Thoracic aorta (tissue), 2 donors: ENCODE results near the gene NR1I3. TPM values are rescaled to one million over a fixed set of nuclear protein-coding genes. Genes with fewer than 3 reads are reported as not detected.

Experiments used
- ATAC-seq: fragments of 150-250 bp; one replicate; pipeline ENCODE4 v1.8.0; 2017; ENCODE audit warnings: low read depth; ENCODE audit not compliant: insufficient number of reproducible peaks, low FRiP score
- DNase-seq: peaks from one replicate; pipeline ENCODE4 v3.0.0-alpha.2; 2020; ENCODE audit warnings: low spot score
- H3K27ac ChIP-seq, 2 donors: fragments of 200-600 bp; sonication (generic); 1 replicate in 1 of 2; 2 replicates in 1 of 2; pipeline ENCODE4 v1.5.1; 2016; ENCODE audit warnings: mild to moderate bottlenecking in 2 of 2, moderate library complexity in 2 of 2
- H3K27me3 ChIP-seq: fragments of 200-600 bp; sonication (generic); replicated peaks from 2 replicates; pipeline ENCODE4 v1.6.0; 2016; ENCODE audit warnings: mild to moderate bottlenecking; ENCODE audit not compliant: insufficient read depth
- H3K36me3 ChIP-seq: fragments of 200-600 bp; sonication (generic); one replicate; pipeline ENCODE4 v1.5.1; 2016
- H3K4me1 ChIP-seq, 2 donors: fragments of 200-600 bp; sonication (generic); 1 replicate in 1 of 2; 2 replicates in 1 of 2; pipeline versions ENCODE4 v1.5.1 to v1.6.0; 2016; ENCODE audit warnings: low read depth in 2 of 2, mild to moderate bottlenecking in 1 of 2; ENCODE audit not compliant: control insufficient read depth in 1 of 2
- H3K4me3 ChIP-seq: fragments of 200-600 bp; sonication (generic); 2 replicates; pipeline ENCODE4 v1.5.1; 2016; ENCODE audit warnings: mild to moderate bottlenecking
- H3K9me3 ChIP-seq: fragments of 200-600 bp; sonication (generic); 2 replicates; pipeline ENCODE4 v1.5.1; 2016
- total RNA-seq, 2 donors: library from RNA; depleted of rRNA; stranded (reverse); fragments of >200 nt; gene quantifications; one replicate each; pipeline versions ENCODE4 v1.1.0 to v1.2.3, GENCODE V29; 2016
- TF ChIP-seq, protein P1 (sequence below): fragments of 200-600 bp; sonication (generic); IDR thresholded peaks from one replicate; pipeline ENCODE4 v1.5.1; 2019; ENCODE audit warnings: antibody characterized with exemption

The NR1I3 gene
- total RNA-seq, 2 donors from 2014 or later: not detected

DNA sequence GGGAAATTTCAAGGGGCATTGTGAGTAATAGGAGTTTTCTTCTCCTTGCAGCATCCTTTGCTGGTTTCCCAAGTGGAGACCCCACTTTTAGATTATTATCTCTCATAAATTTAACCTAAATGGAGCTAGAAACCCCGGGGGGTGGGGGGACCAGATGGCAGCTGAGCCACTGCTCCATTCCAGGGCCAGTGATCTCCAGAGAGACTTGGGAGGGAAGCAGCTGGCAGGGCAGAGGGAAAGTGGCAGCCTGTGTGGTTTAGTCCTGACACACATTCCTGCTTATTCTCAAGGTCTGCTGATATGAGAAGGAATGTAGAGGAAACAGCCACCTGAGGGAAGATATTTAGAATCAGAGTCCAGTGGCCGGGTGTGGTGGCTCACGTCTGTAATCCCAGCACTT lies 36.9 kb upstream of the NR1I3 start:
- H3K27ac ChIP-seq: no peak overlapping the region
- no peak overlapping the region for H3K4me3 ChIP-seq
- DNase-seq (no peak), ATAC-seq (no peak)
- H3K36me3 ChIP-seq: no peaks in the 10 kb centered on the region
- no peaks in the 10 kb centered on the region for H3K27me3 ChIP-seq
- TF ChIP-seq, protein P1, sequence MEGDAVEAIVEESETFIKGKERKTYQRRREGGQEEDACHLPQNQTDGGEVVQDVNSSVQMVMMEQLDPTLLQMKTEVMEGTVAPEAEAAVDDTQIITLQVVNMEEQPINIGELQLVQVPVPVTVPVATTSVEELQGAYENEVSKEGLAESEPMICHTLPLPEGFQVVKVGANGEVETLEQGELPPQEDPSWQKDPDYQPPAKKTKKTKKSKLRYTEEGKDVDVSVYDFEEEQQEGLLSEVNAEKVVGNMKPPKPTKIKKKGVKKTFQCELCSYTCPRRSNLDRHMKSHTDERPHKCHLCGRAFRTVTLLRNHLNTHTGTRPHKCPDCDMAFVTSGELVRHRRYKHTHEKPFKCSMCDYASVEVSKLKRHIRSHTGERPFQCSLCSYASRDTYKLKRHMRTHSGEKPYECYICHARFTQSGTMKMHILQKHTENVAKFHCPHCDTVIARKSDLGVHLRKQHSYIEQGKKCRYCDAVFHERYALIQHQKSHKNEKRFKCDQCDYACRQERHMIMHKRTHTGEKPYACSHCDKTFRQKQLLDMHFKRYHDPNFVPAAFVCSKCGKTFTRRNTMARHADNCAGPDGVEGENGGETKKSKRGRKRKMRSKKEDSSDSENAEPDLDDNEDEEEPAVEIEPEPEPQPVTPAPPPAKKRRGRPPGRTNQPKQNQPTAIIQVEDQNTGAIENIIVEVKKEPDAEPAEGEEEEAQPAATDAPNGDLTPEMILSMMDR: no peak
- no peaks in the 10 kb centered on the region for H3K4me1 ChIP-seq
- no peaks in the 10 kb centered on the region for H3K9me3 ChIP-seq

DNA sequence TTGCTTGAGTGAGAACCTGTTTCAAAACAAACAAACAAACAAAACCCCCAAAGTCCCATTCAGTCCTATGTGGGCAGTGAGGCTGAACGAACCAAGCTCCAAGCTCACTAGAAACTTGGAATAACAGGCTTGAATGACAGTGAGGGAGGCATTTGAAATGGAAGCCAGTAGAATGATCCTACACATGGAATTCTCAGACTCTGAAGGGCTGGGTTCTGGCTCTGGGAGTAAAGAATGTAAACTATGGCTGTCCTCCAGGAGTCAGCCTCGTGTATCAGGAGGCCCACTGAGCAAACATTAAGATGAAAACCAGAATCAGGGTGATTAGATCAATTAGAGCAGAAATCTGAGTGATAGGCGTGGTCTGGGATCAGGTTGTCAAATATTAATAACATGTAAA lies 35.4 kb upstream of the NR1I3 start:
- TF ChIP-seq, protein P1: no peak
- Histone ChIP-seq H3K4me3 (no peak overlapping the region), H3K36me3 (no peaks in the 10 kb centered on the region), H3K27ac (no peak overlapping the region), H3K9me3 (no peaks in the 10 kb centered on the region), H3K4me1 (no peaks in the 10 kb centered on the region), H3K27me3 (no peaks in the 10 kb centered on the region)
- ATAC-seq (no peak), DNase-seq (no peak)

DNA sequence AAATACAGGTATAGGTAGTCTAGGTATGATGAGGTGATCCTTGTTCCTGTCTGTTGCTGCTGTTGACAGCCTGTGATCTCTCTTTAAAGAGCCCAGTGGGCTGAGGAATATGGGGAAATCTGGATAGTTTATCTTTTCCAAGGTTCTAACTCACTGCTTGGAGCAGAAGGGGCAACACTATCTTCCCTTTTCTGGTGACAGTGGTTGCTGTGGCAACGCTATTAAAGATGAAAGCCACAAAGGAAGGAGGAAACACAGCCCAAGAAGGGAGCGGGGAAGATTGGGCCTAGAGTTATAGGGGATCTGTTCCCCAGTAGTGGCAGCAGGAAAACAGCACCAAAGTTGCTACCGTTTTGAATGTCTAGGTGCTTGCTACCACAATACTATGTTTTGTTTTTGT lies 29.3 kb upstream of the NR1I3 start:
- Histone ChIP-seq H3K9me3 (no peaks in the 10 kb centered on the region), H3K27me3 (no peaks in the 10 kb centered on the region), H3K4me3 (no peak overlapping the region), H3K36me3 (no peaks in the 10 kb centered on the region), H3K27ac (no peak overlapping the region), H3K4me1 (no peaks in the 10 kb centered on the region)
- ATAC-seq (no peak), DNase-seq (no peak)
- TF ChIP-seq, protein P1: no peak

DNA sequence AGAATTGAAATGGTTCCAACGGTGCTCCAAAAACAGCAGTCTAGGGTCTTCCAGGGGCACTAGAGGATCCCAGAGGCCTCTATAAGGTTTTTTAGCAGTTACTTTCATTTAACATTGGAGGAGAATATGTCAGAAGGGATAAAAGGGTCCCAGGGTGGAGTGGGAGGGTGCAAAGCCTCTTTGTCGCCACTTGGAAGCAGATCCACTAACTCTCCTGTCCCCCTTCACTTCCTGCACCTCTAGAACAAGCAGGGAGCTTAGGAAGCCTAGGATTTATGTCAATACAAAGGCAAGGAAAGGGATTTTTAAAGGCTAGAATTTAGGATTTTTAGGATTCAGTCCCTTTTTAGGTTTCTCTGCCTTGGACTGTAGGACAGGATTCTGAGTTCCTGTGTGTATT lies 28.8 kb upstream of the NR1I3 start:
- TF ChIP-seq, protein P1: no peak
- ATAC-seq: no peak
- Histone ChIP-seq H3K36me3 (no peaks in the 10 kb centered on the region), H3K4me1 (no peaks in the 10 kb centered on the region), H3K4me3 (no peak overlapping the region), H3K27ac (no peak overlapping the region), H3K27me3 (no peaks in the 10 kb centered on the region), H3K9me3 (no peaks in the 10 kb centered on the region)
- no peak for DNase-seq

DNA sequence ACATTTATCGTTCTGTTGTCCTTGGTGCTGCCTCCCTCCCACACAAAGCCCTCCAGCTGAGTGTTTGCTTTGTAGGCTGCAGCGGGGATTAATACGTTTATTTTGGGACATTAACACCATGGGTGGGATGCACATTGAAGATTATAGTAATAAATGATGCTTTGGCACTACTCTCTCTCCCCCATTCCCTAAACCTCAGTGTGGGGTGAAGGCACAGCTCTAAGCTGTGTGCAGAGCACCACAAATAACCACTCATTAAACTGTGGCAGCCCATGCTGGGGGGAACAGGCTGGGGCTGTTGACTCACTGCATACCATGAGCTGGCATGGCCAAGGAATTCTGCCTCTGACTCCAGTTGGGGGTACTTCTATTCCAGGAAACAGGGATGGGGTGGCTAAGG lies 28.2 kb upstream of the NR1I3 start:
- DNase-seq (no peak), ATAC-seq (no peak)
- H3K4me3 ChIP-seq: no peak overlapping the region
- H3K4me1 ChIP-seq: no peaks in the 10 kb centered on the region
- H3K27me3 ChIP-seq: no peaks in the 10 kb centered on the region
- TF ChIP-seq, protein P1: no peak
- no peaks in the 10 kb centered on the region for H3K36me3 ChIP-seq
- no peak overlapping the region for H3K27ac ChIP-seq
- H3K9me3 ChIP-seq: no peaks in the 10 kb centered on the region
